Gastroesophageal sphincter (tissue), 3 donors: ENCODE results near the gene RRAD.

ENCODE experiments used
- CTCF ChIP-seq, 4 experiments: fragments of 200-600 bp in 2 of 4; fragments of 450-650 bp in 2 of 4; sonication (generic) in 1 of 4; IDR thresholded peaks; one replicate each; pipeline ENCODE4 v1.5.1; 2017 to 2019; ENCODE audit warnings: antibody characterized with exemption in 4 of 4, mild to moderate bottlenecking in 2 of 4, moderate library complexity in 2 of 4
- POLR2A ChIP-seq, 2 donors: fragments of 450-650 bp; IDR thresholded peaks; one replicate each; pipeline ENCODE4 v1.6.1; 2017; ENCODE audit warnings: antibody characterized with exemption in 2 of 2, mild to moderate bottlenecking in 2 of 2, moderate library complexity in 1 of 2
- POLR2AphosphoS5 ChIP-seq: sonication (generic); formaldehyde crosslinking; IDR thresholded peaks from one replicate; pipeline ENCODE4 v1.6.1; 2017; ENCODE audit warnings: antibody characterized with exemption

- TF ChIP-seq CTCF (IDR thresholded peaks at IDR 0.05): no peak
- TF ChIP-seq POLR2AphosphoS5: no peak
- TF ChIP-seq POLR2A (IDR thresholded peaks at IDR 0.05): no peak
These were observed 47.3 kb downstream of the RRAD start for GRCh38 chr16:66878067-66878466.
